GM19463 (cell line): ENCODE results near the gene CTNNB1.

ENCODE experiments used
- ATAC-seq: cut with Tn5 transposase; IDR thresholded peaks from one replicate; pipeline ENCODE4 v1.9.1; 2021; ENCODE audit warnings: mild to moderate bottlenecking, moderate library complexity; ENCODE audit not compliant: unreplicated experiment

The CTNNB1 gene

DNA sequence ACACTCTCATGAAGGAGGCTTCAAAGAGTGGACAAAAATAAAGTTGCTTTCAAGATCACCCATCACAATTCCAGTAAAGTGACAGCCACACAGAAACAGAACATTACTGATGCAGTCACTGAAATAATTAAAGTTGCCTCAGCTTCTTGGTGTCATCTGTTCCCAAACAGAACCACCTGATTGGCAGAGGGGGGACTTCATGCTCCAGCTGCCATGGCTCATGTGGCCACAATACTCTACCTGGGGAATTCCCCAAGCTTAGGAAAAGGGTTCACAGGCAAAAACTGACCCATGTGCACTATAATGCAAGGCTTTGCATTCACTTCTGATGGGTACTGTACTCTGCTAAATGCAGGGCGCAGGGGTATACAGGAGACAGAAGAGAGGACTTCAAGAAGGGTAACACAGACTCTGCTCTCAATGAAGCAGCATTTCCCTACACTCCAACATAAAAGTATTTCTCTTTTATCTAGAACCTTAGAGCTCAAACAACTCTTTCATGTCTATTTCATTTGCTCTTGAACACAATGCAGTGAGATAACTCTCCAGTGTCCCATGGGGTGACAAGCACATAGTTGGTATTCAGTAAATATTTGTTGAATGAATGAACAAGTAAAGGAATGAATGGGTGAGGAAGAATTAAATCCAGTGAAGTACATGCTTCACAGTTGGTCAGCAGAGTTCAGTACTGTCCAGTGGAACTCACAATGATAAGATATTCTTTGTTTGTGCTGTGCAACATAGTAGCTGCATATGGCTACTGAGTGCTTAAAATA lies 8.6 kb upstream of the CTNNB1 start:
- ATAC-seq: peak; percentile 80

DNA sequence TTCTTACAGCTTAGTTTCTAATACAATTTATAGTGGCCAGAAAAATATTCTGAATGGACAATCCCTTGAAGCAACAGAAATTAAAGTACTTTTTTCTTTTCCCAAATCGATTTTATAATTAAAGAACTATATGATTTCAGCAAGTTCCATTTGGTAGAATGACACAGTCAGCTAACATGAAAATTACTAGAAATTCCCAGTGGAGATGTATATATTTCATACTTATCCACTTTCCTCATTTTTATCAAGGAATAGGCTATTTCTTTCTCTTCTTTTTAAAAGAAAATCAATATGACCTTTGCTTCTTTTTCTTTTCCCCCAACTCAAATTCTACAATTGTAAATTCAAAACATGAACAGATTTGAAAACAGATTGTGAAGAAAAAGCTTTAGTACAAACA lies 6.4 kb upstream of the CTNNB1 start:
- no peak for ATAC-seq

DNA sequence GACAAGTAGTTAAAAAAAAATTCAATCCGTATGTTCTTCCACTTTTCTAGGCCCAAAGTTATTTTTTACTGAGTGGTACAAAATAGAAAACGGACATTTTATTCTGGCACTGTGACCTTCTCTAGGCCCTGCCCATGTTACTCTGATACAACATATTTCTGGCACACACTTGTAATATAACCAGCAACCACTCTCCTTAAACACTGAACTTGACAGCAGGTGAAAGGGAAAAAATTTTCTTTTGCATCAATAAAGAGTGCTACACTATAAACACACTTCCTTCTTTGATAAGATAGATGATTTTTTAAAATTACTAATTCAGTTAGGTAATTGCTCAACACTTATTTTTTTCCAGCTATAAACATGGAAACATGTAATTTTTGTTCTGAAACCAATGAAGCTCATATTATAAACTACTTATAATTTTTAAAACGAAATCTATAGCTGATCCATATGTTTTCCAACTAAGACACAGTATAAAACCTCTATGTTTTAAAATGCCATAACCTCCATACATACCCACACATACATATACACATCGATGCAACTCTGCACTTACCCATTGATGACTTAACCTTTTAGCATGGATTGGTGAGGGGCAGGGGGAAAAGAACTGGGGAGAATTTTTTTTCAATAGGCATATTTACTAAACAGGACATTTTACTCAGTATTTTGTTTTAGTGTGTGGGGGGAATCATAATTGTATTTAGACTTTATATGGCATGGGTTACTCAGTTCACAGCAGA lies 5.3 kb upstream of the CTNNB1 start:
- ATAC-seq: no peak

DNA sequence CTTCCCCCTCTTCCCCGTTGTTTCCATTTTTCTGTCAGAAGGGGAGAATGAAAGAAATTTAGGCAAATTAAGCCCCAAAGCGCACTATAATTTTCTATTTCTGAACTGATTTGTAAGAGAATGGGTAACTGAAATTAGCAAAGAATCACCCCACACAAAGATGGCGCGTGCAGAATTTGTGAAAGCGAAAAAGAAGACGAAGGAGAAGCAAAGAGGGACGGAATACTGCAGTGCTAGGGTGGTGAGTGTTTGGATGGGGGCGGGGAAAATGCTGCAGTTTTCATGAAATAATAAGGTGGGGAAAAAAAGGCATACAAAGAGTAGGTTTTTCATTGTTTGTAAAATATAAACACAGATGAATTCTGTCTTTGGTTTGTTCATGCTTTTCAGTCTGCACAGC lies 4.6 kb upstream of the CTNNB1 start:
- ATAC-seq: no peak

DNA sequence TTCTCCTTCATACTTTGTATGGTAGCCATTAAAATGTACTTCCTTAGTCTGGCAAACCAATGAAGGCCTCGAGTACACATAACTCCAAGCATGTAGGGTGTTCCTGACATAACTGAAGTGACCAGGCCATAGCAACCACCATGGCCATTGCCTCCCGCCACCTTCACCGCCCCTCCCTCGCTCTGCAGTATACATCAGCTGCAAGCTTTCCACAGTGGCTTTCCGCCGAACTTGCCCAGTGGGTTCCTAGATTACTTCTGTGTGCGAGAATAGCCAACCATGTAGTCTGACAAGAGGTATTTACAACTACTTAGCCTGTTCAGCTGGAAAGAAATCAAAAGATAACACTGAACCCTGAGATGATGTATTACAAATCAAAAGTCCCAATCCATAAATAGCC lies 3.4 kb upstream of the CTNNB1 start:
- no peak for ATAC-seq

DNA sequence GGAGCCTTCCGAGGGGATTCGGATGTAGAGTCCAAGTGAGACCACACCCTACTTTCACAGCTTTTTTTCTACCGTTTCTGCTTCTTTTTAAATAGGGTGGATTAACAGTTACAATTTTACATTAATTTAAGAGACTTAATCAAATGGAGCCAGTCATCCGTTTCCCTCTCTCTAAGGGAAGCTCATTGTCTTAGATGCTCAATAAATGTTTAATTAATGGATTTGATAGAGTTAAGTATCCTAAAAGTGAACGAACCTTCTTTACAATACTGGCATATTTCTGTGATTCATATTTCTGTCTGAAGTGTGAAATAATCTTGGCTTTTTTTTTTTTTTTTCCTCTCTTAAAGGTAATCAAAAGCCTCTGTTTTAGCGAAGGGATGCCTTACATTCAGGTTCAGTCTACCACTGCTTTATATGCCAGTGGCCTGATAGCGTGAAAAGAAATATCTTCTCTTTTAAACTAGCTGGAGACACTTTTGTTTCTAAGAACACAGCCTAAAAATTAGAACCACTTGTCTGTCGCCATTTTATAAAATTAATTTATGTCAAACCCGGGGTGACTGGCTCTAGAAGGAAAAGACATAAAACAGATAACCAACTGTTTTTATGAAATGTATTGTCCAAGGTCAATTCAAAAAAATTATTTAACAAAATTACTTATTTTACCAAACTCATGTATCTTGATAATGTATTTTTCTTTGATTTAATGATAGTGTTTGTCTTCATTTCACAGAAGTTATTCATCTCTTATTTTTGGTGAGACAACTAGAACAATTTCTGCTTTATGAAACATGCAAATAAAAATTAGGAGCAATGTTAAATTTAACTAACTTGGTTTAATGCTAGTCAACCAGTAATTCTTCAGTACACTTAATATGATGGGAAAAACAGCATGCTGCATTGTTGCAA lies 2.5 kb upstream of the CTNNB1 start:
- ATAC-seq: no peak

DNA sequence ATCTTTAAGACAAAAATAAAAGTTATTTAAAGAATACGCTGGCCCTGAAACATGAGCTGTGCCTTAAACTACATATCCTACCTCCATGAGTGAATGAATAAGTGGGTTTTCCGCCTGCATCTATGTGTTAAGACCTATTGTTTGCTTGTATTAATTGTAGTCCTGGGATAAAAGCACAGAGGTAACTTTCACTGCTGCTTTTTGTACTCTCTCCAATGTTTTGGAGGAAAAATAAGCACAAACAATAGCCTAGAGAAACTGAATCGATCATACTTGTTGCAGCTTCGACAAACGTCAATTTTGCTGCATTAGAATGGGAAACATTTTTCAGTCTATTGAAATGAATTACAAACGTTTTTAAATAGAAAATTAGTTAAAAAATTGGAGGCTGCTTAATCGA lies 1.3 kb upstream of the CTNNB1 start:
- no peak for ATAC-seq

DNA sequence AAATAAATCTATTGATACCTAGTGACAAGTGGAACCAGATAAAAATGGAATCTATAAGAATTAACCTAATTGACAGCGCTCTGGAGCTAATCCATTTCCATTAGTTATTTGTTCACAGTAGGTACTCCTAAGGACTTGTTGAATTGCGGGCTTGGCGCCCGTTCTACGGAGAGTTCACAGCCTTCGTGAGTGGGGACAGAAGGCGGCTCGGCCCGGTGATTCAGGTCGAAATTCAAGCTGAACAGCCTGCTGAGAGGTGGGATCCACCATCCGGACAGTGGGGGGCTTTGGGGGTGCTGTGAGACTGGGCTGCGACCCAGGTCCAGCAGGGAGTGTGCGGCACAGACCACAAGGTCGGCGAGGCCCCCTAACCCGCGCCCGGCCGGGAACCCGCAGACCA lies 779 bp upstream of the CTNNB1 start:
- no peak for ATAC-seq

DNA sequence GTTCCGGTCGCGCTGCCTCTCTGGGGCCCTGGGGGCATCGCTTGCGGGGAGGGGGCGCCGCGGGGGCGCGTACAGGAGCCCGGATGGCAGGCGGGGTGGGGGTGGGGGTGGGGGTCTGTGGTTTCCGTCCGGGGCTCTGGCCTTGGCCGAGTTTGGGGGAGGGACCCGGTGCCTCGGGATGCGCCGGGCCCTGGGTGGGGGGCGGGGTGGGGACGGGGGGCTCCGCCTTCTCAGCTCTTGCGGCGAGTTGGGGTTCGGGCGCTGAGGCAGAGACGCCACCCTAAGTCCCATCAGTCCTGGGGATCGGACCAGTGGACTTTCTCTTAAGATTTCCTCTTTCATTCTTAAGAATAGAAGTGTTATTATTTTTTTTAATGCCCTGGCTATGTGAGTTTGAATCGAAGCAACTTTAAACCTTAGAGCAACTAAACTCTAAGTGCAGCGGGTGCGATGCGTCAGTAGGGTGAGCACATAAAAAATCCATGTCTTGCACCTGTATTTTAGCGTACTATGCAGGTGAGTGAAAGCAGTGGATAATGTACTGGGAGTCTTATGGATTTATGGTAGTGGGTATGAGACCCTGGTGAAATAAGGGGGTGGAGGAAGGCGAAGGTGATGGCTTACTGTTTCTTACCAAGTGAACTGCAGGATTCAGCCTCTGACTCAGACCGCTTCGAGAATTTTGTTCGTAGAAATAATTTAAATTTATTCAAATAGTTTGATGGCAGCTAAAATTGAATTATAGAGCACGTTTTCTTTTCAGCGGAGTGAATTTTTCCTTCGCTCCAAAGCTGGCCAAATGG lies 762 bp downstream of the CTNNB1 start:
- ATAC-seq: no peak

DNA sequence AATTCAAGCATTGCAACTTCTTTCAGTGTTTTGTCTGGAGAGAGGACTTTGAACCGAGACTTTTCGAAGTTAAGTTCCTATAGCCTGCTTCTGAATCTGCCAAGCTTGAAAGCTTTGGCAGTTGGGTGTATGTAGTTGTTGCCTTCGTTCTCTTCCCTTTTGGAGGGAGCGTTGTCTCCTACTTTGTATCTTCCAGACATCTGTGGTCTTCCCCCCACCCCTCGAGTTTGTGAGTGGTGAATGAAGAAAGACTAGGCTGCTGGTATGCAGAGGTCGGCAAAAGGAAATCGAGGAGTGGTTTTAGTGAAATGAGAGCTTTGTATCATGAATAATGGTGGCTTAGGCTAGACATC lies 1.3 kb downstream of the CTNNB1 start:
- no peak for ATAC-seq

DNA sequence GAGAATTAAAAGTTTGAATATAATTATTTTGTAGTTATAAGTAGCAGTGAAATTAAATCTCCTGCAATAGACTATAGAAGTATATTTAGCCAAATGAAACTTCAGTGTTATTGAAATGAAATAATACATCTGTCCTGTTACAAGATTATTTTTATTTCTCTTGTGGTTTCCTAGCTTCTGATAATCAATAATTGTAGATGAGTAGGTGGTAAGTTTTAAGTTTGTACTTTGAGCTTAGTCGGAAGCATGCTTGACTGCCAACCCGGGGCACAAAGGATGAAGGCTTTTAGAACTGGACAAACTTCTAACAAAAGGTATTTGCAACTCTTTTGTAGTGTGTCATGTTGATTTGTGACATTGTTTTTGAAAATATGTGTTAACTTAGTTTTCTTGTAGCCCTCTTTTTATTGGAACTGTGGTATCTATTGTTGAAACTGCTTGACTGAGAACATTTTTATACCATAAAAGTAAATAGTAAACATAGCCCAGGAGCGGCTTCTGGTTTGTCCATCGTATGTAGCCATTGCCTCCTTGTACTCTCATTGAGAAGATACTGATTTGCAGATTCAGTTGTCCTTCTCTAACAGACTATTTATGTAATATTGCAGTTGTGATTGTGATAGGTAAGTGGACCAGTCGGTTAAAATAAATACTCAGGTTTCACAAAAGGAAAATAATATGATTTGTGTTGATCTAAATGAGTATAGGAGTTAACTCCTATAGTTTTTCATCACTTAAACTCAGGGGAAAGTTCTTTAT lies 2.9 kb downstream of the CTNNB1 start:
- ATAC-seq: no peak

DNA sequence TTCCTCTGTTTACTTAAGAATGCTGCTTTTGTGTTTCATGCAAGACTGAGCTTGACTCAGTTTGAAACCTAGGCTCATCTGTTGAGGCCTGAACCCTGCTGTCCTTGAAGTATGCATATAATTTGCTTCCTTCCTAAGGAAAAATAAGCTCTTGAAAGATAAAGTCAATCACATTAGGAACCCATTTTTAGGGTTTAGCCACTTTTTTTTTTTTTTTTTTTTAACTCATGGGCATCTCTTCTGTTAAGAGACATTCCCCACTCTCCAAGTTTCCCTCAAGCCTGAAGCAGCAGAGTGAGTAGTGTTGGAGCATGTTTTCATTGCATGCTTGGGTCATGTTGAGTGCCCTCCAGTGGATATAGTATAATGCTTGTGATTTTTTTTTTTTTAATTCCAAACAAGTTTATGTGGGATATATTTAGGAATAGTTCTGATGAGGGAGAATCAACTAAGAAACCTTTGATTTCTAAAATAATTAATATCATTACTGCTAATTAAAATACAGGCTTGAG lies 3.6 kb downstream of the CTNNB1 start:
- ATAC-seq: no peak

DNA sequence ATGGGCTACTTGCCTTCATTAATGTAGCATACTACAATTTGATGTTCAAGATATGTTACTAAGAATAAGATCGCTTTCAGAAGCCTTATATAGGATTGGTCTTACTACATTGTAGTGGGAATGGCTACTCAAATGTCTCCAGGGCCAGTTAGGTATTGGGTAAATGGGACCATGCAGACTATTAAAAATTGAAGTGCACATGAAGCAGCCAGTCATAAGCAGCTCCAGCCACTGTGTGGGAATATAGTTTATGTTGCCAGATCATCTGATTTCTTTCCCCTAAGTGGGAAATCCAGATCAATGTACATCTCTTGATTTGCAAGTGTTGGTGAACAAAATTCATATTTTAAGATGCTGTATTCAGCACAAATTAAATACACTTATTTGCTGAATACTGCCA lies 5.1 kb downstream of the CTNNB1 start:
- ATAC-seq: no peak

DNA sequence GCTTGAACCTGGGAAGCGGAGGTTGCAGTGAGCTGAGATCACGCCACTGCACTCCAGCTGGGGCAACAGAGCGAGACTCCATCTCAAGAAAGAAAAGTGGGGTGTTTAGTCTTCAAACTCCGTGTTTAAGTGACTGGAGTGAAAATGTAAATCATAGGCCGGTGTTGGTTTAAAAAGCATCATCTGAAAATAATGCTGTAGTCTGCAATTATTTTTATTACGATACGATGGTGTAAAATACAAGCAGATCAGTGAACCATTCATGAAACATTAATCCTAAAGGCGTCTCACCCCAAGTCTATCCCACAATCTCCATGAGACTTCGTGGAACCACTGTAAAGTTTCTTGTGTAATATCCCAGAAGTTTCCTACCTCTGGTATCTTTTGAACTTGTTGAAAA lies 6.3 kb downstream of the CTNNB1 start:
- no peak for ATAC-seq

DNA sequence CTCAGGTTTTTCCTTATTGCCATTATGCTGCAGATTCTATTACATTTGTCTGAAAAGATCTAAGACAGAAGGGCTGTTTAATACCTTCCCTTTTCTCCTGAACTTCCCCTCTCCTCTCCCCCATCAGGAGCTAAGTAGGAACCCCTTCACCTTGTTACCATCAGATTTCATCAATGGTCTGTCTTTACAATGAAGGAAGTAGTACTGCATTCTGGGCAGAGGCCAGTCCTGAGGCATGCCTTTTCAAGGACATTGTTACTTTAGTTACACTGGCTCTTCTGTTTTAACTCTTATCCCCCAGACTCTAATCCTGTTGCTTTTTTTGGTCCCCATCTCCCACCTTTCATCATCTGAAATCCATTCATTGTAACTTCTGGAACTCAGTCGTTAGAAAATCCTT lies 8.1 kb downstream of the CTNNB1 start:
- ATAC-seq: no peak

DNA sequence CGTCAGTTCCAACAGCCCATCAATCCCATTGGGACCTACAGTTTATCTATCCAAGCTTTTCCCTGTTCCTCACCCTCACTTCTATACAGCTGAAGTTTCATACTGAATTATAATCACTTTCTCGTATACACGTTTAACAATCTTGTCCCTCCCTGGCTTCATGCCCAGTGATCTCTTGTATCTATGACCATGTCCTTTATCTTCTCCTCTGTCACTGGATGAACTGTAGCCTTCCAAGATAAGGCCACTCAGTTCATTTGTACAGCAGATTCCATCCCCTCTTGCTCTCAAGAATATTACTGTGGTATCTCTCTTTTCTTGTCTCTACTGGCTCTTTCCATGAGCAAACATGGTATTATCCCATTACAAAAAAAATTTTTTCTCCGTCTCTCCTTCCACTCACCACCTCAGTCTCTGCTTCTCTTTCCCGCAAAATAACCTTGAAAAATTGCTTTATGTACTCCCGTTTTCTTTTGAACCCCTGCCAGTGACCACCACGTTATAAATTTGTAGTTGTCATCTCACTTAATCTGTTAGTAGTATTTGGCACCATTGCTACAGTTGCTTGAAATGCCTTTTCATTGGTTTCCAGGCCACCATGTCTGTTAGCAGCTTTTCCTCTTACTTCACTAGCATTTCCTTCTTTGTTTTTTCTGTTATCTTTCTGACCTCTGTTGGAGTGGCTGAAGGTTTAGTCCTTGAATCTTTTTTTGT lies 9.4 kb downstream of the CTNNB1 start:
- ATAC-seq: no peak

DNA sequence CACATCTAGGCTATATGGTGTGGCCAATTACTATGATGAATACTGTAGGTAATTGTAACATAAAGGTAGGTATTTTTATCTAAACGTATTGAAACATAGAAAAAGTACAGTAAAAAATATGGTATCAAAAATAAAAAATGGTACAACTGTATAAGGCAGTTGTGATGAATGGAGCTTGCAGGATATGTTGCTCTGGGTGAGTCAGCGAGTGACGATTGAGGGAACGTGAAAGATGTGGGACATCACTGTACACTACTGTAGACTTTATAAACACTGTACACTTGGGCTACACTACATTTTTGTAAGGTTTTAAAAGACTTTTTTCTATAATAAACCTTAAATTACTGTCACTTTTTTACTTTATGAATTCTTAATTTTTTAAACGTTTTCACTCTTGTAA lies 10.3 kb downstream of the CTNNB1 start:
- ATAC-seq: no peak

DNA sequence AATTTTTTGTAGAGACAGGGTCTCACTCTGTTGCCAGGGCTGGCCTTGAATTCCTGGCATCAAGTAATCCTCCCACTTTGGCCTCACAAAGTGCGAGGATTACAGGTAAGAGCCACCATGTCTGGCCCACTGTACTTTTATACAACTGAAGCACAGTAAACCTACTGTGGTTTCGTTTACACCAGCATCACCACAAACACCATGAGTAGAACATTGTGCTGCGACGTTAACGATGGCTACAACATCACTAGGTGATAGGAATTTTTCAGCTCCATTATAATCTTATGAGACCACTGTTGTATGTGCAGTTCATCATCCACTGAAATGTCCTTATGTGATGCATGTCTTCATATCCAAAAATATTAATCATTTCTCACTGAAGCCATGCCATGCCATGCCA lies 11.7 kb downstream of the CTNNB1 start:
- no peak for ATAC-seq

DNA sequence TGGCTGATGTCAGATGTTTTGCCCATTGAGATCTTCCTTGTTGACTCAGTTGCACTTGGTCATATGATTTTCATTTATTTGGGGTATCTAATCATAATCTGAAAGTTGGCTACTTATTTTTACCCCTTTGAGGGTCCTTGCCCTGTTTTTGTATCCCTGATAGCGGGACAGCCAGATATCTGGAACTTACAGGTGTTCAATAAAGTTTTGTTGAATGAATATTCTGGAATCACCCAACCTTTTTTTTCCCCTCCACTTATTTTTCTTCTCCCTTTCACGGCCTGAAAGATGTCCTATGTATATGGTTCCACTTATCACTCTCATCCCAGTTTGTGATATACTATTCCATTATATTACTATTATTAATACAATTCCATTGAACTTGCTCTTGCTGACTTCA lies 12.8 kb downstream of the CTNNB1 start:
- no peak for ATAC-seq
